GM12878 (cell line): ENCODE measurements around the gene SLAMF1. TPM values are rescaled to one million over a fixed set of nuclear protein-coding genes. Genes with fewer than 3 reads are reported as not detected.

Experiments
- ATAC-seq: fragments of 200-7000 bp; cut with Tn5 transposase; 3 replicates; pipeline ENCODE4 v1.9.1; 2020; ENCODE audit warnings: mild to moderate bottlenecking, moderate library complexity
- BruUV-seq: library from RNA; stranded (reverse); fragments of 400-500 nt; replicated peaks from 2 replicates; lab custom pipeline; 2021; lab: Mats Ljungman, UMichigan
- CTCF ChIA-PET: fragments of 300-600 bp; sonication (Branson Sonifier 250); formaldehyde crosslinking; extraction: SDS; loops from one replicate; lab custom pipeline; 2021; ENCODE audit warnings: inconsistent platforms; lab: Yijun Ruan, JAX
- POLR2A ChIA-PET: fragments of 350-600 bp; formaldehyde crosslinking; extraction: SDS; loops from one replicate; lab custom pipeline; 2021; ENCODE audit warnings: inconsistent platforms; lab: Charles Lee
- RAD21 ChIA-PET: fragments of 300-600 bp; sonication (Branson Sonifier 250); formaldehyde crosslinking; loops from one replicate; lab custom pipeline; 2023; ENCODE audit warnings: antibody characterized with exemption; ENCODE audit not compliant: unreplicated experiment; lab: Charles Lee
- SMC1A ChIA-PET: fragments of 300-600 bp; sonication (Branson Sonifier 250); formaldehyde crosslinking; loops from one replicate; lab custom pipeline; 2023; ENCODE audit not compliant: unreplicated experiment, uncharacterized antibody; lab: Charles Lee
- DNase-seq: peaks from one replicate; pipeline ENCODE4 v3.0.0-alpha.2; 2011; ENCODE audit warnings: low read depth, low spot score
- FAIRE-seq: peaks from 3 replicates; lab custom pipeline; 2011; peaks lifted over from hg19 to GRCh38; lab: Jason Lieb, UNC
- H2AFZ ChIP-seq: 2 replicates; pipeline ENCODE4 v1.6.0; 2011; ENCODE audit warnings: low read depth, low read length, control low read depth; ENCODE audit not compliant: control insufficient read depth
- H3K27ac ChIP-seq: 2 replicates; pipeline ENCODE4 v1.5.1; 2011; ENCODE audit warnings: control low read depth; ENCODE audit not compliant: control insufficient read depth, insufficient read depth
- H3K27me3 ChIP-seq, 2 experiments: replicated peaks in 1 of 2; 2 replicates each; pipeline versions ENCODE4 v1.6.0 to v1.6.1; 2011; ENCODE audit warnings: low read length in 1 of 2; ENCODE audit not compliant: control insufficient read depth in 2 of 2, insufficient read depth in 2 of 2
- H3K36me3 ChIP-seq, 2 experiments: 2 replicates each; pipeline ENCODE4 v1.5.1; 2011; ENCODE audit warnings: low read length in 1 of 2; ENCODE audit not compliant: control insufficient read depth in 2 of 2, insufficient read depth in 2 of 2
- H3K4me1 ChIP-seq: 2 replicates; pipeline ENCODE4 v1.6.1; 2011; ENCODE audit warnings: mild to moderate bottlenecking, low read length, moderate library complexity, mixed read lengths; ENCODE audit not compliant: control insufficient read depth, insufficient read depth
- H3K4me2 ChIP-seq: 2 replicates; pipeline ENCODE4 v1.6.0; 2011; ENCODE audit warnings: control low read depth; ENCODE audit not compliant: control insufficient read depth, insufficient read depth
- H3K4me3 ChIP-seq: fragments of 200-600 bp; sonication (generic); 2 replicates; pipeline ENCODE4 v1.5.1; 2016
- H3K79me2 ChIP-seq: 2 replicates; pipeline ENCODE4 v1.6.0; 2011; ENCODE audit warnings: low read length; ENCODE audit not compliant: control insufficient read depth, insufficient read depth
- H3K9ac ChIP-seq: 2 replicates; pipeline ENCODE4 v1.8.0; 2011; ENCODE audit warnings: low read length, control low read depth, mixed read lengths; ENCODE audit not compliant: control insufficient read depth, insufficient read depth
- H3K9me3 ChIP-seq: replicated peaks from 3 replicates; pipeline ENCODE4 v1.5.1; 2011; ENCODE audit warnings: mild to moderate bottlenecking, low read length; ENCODE audit not compliant: control insufficient read depth, insufficient read depth
- H4K20me1 ChIP-seq: 2 replicates; pipeline ENCODE4 v1.6.0; 2011; ENCODE audit not compliant: control insufficient read depth, insufficient read depth
- BACH1 ChIP-seq: fragments of 450-650 bp; IDR thresholded peaks from 2 replicates; pipeline ENCODE4 v1.6.1; 2017; ENCODE audit warnings: mild to moderate bottlenecking, borderline replicate concordance
- BMI1 ChIP-seq: fragments of 450-650 bp; IDR thresholded peaks from 2 replicates; pipeline ENCODE4 v1.6.1; 2016; ENCODE audit warnings: mild to moderate bottlenecking, moderate library complexity, borderline replicate concordance
- CUX1 ChIP-seq: IDR thresholded peaks from 2 replicates; pipeline ENCODE4 v1.6.1; 2012; ENCODE audit warnings: improper control_type of control experiment, low read depth, low read length; ENCODE audit not compliant: insufficient replicate concordance
- EED ChIP-seq: sonication (generic); IDR thresholded peaks from 2 replicates; pipeline ENCODE4 v1.6.1; 2016; ENCODE audit warnings: antibody characterized with exemption, low read depth
- EGR1 ChIP-seq, 2 experiments: IDR thresholded peaks; 1 replicate in 1 of 2; 2 replicates in 1 of 2; pipeline ENCODE4 v1.6.1; 2011 to 2012; ENCODE audit warnings: low read depth in 2 of 2, low read length in 2 of 2, borderline replicate concordance in 1 of 2, mild to moderate bottlenecking in 1 of 2, moderate library complexity in 1 of 2
- IKZF2 ChIP-seq, 2 experiments: fragments of 450-650 bp; IDR thresholded peaks; 2 replicates each; pipeline ENCODE4 v1.6.1; 2017; ENCODE audit warnings: mild to moderate bottlenecking in 2 of 2, moderate library complexity in 2 of 2
- JUNB ChIP-seq: IDR thresholded peaks from 2 replicates; pipeline ENCODE4 v1.6.1; 2016; ENCODE audit warnings: antibody characterized with exemption, mild to moderate bottlenecking
- KAT2A ChIP-seq: conservative IDR thresholded peaks from 2 replicates; pipeline ENCODE4 v1.6.1; 2011; ENCODE audit warnings: low read depth, low read length; ENCODE audit not compliant: control insufficient read depth
- MAX ChIP-seq: IDR thresholded peaks from 2 replicates; pipeline ENCODE4 v1.6.1; 2012; ENCODE audit warnings: low read depth, low read length, improper control_type of control experiment
- NR2C2 ChIP-seq: IDR thresholded peaks from 2 replicates; pipeline ENCODE4 v1.6.1; 2011; ENCODE audit warnings: borderline replicate concordance, low read depth; ENCODE audit not compliant: control insufficient read depth, insufficient read length
- PAX5 ChIP-seq: IDR thresholded peaks from 2 replicates; pipeline ENCODE4 v1.6.1; 2011; ENCODE audit warnings: low read depth, low read length, borderline replicate concordance
- PML ChIP-seq: IDR thresholded peaks from 2 replicates; pipeline ENCODE4 v1.6.1; 2012; ENCODE audit warnings: low read length, inconsistent platforms
- SPI1 ChIP-seq: IDR thresholded peaks from 2 replicates; pipeline ENCODE4 v1.6.1; 2011; ENCODE audit warnings: low read depth, mild to moderate bottlenecking, low read length, moderate library complexity, borderline replicate concordance; ENCODE audit not compliant: insufficient read depth
- ZNF384 ChIP-seq: IDR thresholded peaks from 2 replicates; pipeline ENCODE4 v1.6.1; 2012; ENCODE audit warnings: low read depth, mild to moderate bottlenecking, low read length, improper control_type of control experiment, borderline replicate concordance
- WGBS: methylation state at CpG from one replicate; pipeline ENCODE4 v1.1.6; 2016; ENCODE audit warnings: low lambda C conversion rate; ENCODE audit not compliant: insufficient replicate concordance, insufficient coverage; ENCODE audit errors: missing lambda C conversion rate; 5-methylcytosine and 5-hydroxymethylcytosine counted together
- in situ Hi-C: fragments of 300-500 bp; cut with MboI; formaldehyde crosslinking; loops from 9 replicates; pipeline ENCODE4 v1.14.3; 2018; ENCODE audit warnings: mixed read lengths
- intact Hi-C: fragments of 100-400 bp; cut with micrococcal nuclease; formaldehyde crosslinking; loops from one replicate; pipeline ENCODE4 v1.14.2; 2022; ENCODE audit not compliant: unreplicated experiment
- polyA plus RNA-seq, 11 experiments: library from polyadenylated mRNA; depleted of rRNA in 4 of 11; unstranded in 6 of 11; stranded (reverse) in 5 of 11; fragments of >200 nt; fragmentation: Nextera tagmentation in 4 of 11; fragmentation: Illumina TruSeq in 1 of 11; extraction: Ambion mirVana in 4 of 11; extraction: Trizol in 1 of 11; gene quantifications; 1 replicate in 1 of 11; 2 replicates in 10 of 11; pipeline versions ENCODE4 v1.2.1 to v1.2.3, GENCODE V29; 2011 to 2016; ENCODE audit warnings: inconsistent platforms in 2 of 11, missing spikeins in 2 of 11, low read depth in 1 of 11
- total RNA-seq, 4 experiments: library from RNA; depleted of rRNA in 3 of 4; stranded (reverse); fragments of >200 nt in 3 of 4; fragmentation: Illumina TruSeq in 1 of 4; extraction: Trizol in 1 of 4; gene quantifications; 2 replicates each; pipeline versions ENCODE4 v1.2.1 to v1.2.3, GENCODE V29; 2013 to 2021

Gene SLAMF1
- total and polyA plus RNA-seq, 10 of the 15 experiments (the other 5 are each of a cell fraction or from before 2014, with no cell fraction given) = 87.3 to 260 (median 131) TPM

- peak overlapping the region; percentile 66 for H3K4me2 ChIP-seq
- ChIA-PET POLR2A (interaction anchor here (0.5 to 5.9 kb wide), 20 partner anchors 9 to 595 kb away, joined by 3 to 42 read pairs (median 4); partner anchors contain the start of gene SLAMF1), RAD21 (interaction anchor here (0.6 to 15.7 kb wide), 18 partner anchors 11 to 196 kb away, joined by 3 to 194 read pairs (median 5); partner anchors contain the start of genes CD48, SLAMF1 and SLAMF6), CTCF (interaction anchor here (0.9 to 1.8 kb wide), 8 partner anchors 14 to 150 kb away, joined by 3 to 6 read pairs (median 4); partner anchors contain the start of gene SLAMF1), SMC1A (interaction anchor here (0.8 to 17.6 kb wide), 18 partner anchors 8 to 325 kb away, joined by 3 to 259 read pairs (median 5); partner anchors contain the start of gene SLAMF1)
- peaks cover 12 to 17% of the 10 kb centered on the region in 2 experiments for H3K36me3 ChIP-seq
- peak overlapping the region; percentile 3 for H3K9ac ChIP-seq
- H4K20me1 ChIP-seq = no peaks in the 10 kb centered on the region
- peaks cover 68% of the 10 kb centered on the region for H3K79me2 ChIP-seq
- WGBS = 0% methylated on average over 1 of the region's 1 CpG
- peak overlapping the region; percentile 18; the same call in 1 of the 2 replicates for H3K4me3 ChIP-seq
- peaks cover 83% of the 10 kb centered on the region for H3K4me1 ChIP-seq
- BruUV-seq = TSS peak; percentile 0
- intact Hi-C loops (loop anchor here (2.0 kb wide), 1 partner anchor 20 kb away; the partner anchor contains the start of gene SLAMF1), in situ Hi-C loops (no loop called here)
- no peak for FAIRE-seq
- no peaks in the 10 kb centered on the region for H3K9me3 ChIP-seq
- peak; percentile 62 for ATAC-seq
- H3K27ac ChIP-seq = peak overlapping the region; percentile 92
- no peak overlapping the region for H2AFZ ChIP-seq
- no peak for DNase-seq
- H3K27me3 ChIP-seq = no peaks in the 10 kb centered on the region
- peak; percentile 32; the same call in 1 of the 2 replicates for TF ChIP-seq JUNB
- peak; percentile 72 for TF ChIP-seq PML
- no peak for TF ChIP-seq EED
- TF ChIP-seq CUX1 = peak; percentile 68
- TF ChIP-seq IKZF2 (IDR thresholded peaks at IDR 0.05) = peak; percentile 39 to 48
- no peak for TF ChIP-seq ZNF384
- TF ChIP-seq BACH1 = peak; percentile 67
- TF ChIP-seq BMI1 = no peak
- TF ChIP-seq SPI1 = no peak
- no peak for TF ChIP-seq MAX
- TF ChIP-seq PAX5 = peak; percentile 56; the same call in 1 of the 2 replicates
- TF ChIP-seq NR2C2 = no peak
- peak; percentile 20 to 34; a peak in 2 of 3 replicates for TF ChIP-seq EGR1 (IDR thresholded peaks at IDR 0.05; ENCODE audit: borderline replicate concordance in 1 of 2, low read depth in 2 of 2, low read length in 2 of 2)
- no peak for TF ChIP-seq KAT2A
Measured at GRCh38 chr1:160626509-160627342, 20.1 kb downstream of the SLAMF1 start.
